PFSK-1 (cell line): ENCODE results near the gene CAP1.

ENCODE experiments used
- FOXP2 ChIP-seq: optimal IDR thresholded peaks from 2 replicates; pipeline ENCODE3; 2011; ENCODE audit warnings: borderline replicate concordance, control low read depth, inconsistent platforms; ENCODE audit not compliant: insufficient read depth; ENCODE audit errors: extremely low read length, extremely low read depth
- TAF1 ChIP-seq: IDR thresholded peaks from 2 replicates; pipeline ENCODE4 v1.6.1; 2012; ENCODE audit warnings: low read length, control low read depth, borderline replicate concordance; ENCODE audit not compliant: insufficient read depth
- TF ChIP-seq, protein P1 (sequence below), 2 experiments: IDR thresholded peaks; 2 replicates each; pipeline versions ENCODE4 v1.6.1 to v1.8.0; 2011 to 2012; ENCODE audit warnings: low read depth in 2 of 2, low read length in 2 of 2, control low read depth in 1 of 2, inconsistent platforms in 1 of 2, mild to moderate bottlenecking in 1 of 2, moderate library complexity in 1 of 2; ENCODE audit not compliant: insufficient read depth in 1 of 2

GRCh38 chr1:40064797-40065499, 24.4 kb downstream of the CAP1 start:
- TF ChIP-seq, protein P1, sequence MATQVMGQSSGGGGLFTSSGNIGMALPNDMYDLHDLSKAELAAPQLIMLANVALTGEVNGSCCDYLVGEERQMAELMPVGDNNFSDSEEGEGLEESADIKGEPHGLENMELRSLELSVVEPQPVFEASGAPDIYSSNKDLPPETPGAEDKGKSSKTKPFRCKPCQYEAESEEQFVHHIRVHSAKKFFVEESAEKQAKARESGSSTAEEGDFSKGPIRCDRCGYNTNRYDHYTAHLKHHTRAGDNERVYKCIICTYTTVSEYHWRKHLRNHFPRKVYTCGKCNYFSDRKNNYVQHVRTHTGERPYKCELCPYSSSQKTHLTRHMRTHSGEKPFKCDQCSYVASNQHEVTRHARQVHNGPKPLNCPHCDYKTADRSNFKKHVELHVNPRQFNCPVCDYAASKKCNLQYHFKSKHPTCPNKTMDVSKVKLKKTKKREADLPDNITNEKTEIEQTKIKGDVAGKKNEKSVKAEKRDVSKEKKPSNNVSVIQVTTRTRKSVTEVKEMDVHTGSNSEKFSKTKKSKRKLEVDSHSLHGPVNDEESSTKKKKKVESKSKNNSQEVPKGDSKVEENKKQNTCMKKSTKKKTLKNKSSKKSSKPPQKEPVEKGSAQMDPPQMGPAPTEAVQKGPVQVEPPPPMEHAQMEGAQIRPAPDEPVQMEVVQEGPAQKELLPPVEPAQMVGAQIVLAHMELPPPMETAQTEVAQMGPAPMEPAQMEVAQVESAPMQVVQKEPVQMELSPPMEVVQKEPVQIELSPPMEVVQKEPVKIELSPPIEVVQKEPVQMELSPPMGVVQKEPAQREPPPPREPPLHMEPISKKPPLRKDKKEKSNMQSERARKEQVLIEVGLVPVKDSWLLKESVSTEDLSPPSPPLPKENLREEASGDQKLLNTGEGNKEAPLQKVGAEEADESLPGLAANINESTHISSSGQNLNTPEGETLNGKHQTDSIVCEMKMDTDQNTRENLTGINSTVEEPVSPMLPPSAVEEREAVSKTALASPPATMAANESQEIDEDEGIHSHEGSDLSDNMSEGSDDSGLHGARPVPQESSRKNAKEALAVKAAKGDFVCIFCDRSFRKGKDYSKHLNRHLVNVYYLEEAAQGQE (IDR thresholded peaks at IDR 0.05; ENCODE audit: insufficient read depth in 1 of 2, low read depth in 2 of 2, low read length in 2 of 2) = no peak
- TF ChIP-seq TAF1 (no peak), FOXP2 (no peak)
